Gastroesophageal sphincter (tissue), 4 donors: ENCODE data around the gene BAIAP2. TPM values are rescaled to one million over a fixed set of nuclear protein-coding genes. Genes with fewer than 3 reads are reported as not detected.

Experiments used
- ATAC-seq: fragments of 150-250 bp; one replicate; pipeline ENCODE4 v1.9.1; 2016; ENCODE audit warnings: mild to moderate bottlenecking, moderate library complexity
- H3K27ac ChIP-seq, 4 donors: fragments of 200-600 bp; sonication (generic) in 3 of 4; 1 replicate in 3 of 4; 2 replicates in 1 of 4; pipeline ENCODE4 v1.5.1; 2016 to 2019
- H3K27me3 ChIP-seq: fragments of 200-600 bp; sonication (generic); one replicate; pipeline ENCODE4 v1.5.1; 2019
- H3K36me3 ChIP-seq, 2 donors: fragments of 200-600 bp; sonication (generic); one replicate each; pipeline ENCODE4 v1.5.1; 2019; ENCODE audit warnings: control low read depth in 1 of 2
- H3K4me1 ChIP-seq, 3 donors: fragments of 200-600 bp; sonication (generic); 1 replicate in 2 of 3; 2 replicates in 1 of 3; pipeline ENCODE4 v1.5.1; 2016 to 2019; ENCODE audit warnings: control low read depth in 2 of 3
- H3K4me3 ChIP-seq, 2 donors: fragments of 200-600 bp; sonication (generic); one replicate each; pipeline ENCODE4 v1.5.1; 2019; ENCODE audit warnings: mild to moderate bottlenecking in 1 of 2, moderate library complexity in 1 of 2
- H3K9me3 ChIP-seq, 3 donors: fragments of 200-600 bp; sonication (generic); one replicate each; pipeline ENCODE4 v1.5.1; 2017 to 2019; ENCODE audit warnings: control low read depth in 2 of 3
- CTCF ChIP-seq, 4 experiments: fragments of 200-600 bp in 2 of 4; fragments of 450-650 bp in 2 of 4; sonication (generic) in 1 of 4; IDR thresholded peaks; one replicate each; pipeline ENCODE4 v1.5.1; 2017 to 2019; ENCODE audit warnings: antibody characterized with exemption in 4 of 4, mild to moderate bottlenecking in 2 of 4, moderate library complexity in 2 of 4
- EP300 ChIP-seq: sonication (generic); formaldehyde crosslinking; IDR thresholded peaks from one replicate; pipeline ENCODE4 v1.6.1; 2017; ENCODE audit warnings: antibody characterized with exemption, mild to moderate bottlenecking
- POLR2A ChIP-seq, 2 donors: fragments of 450-650 bp; IDR thresholded peaks; one replicate each; pipeline ENCODE4 v1.6.1; 2017; ENCODE audit warnings: antibody characterized with exemption in 2 of 2, mild to moderate bottlenecking in 2 of 2, moderate library complexity in 1 of 2
- POLR2AphosphoS5 ChIP-seq: sonication (generic); formaldehyde crosslinking; IDR thresholded peaks from one replicate; pipeline ENCODE4 v1.6.1; 2017; ENCODE audit warnings: antibody characterized with exemption
- WGBS, 2 donors: methylation state at CpG; one replicate each; pipeline ENCODE4 v1.1.5; 2018; ENCODE audit warnings: low coverage in 1 of 2; 5-methylcytosine and 5-hydroxymethylcytosine counted together
- total RNA-seq, 4 donors: library from RNA; depleted of rRNA; stranded (reverse); fragments of >200 nt; gene quantifications; one replicate each; pipeline ENCODE4 v1.1.0, GENCODE V29; 2016

Gene BAIAP2
- total RNA-seq, 4 donors from 2014 or later = 32.7 to 54.9 (median 40.6) TPM

GRCh38 chr17:80998118-80998747 is 36.7 kb upstream of the BAIAP2 start:
- WGBS, 2 donors = no CpG with 5 or more reads among the region's 19 CpGs
- Histone ChIP-seq H3K9me3 (no peaks in the 10 kb centered on the region), H3K27me3 (peaks cover 4% of the 10 kb centered on the region), H3K4me3 (no peak overlapping the region), H3K4me1 (peaks cover 0 to 31% (median 6%) of the 10 kb centered on the region in 3 donors), H3K27ac (no peak overlapping the region), H3K36me3 (peaks cover 0 to 64% of the 10 kb centered on the region in 2 donors)
- ATAC-seq = no peak
- TF ChIP-seq EP300 (no peak), POLR2A (IDR thresholded peaks at IDR 0.05) (no peak), CTCF (IDR thresholded peaks at IDR 0.05) (no peak), POLR2AphosphoS5 (no peak)

- WGBS, 2 donors = 89 to 93% methylated on average over 3 to 9 of the region's 39 CpGs
- Histone ChIP-seq H3K36me3 (peaks cover 0 to 64% of the 10 kb centered on the region in 2 donors), H3K27ac (no peak overlapping the region)
Observed at GRCh38 chr17:80998748-80999535, 36.0 kb upstream of the BAIAP2 start.

GRCh38 chr17:80999536-81000333 is 35.2 kb upstream of the BAIAP2 start:
- WGBS, 2 donors = no CpG with 5 or more reads among the region's 40 CpGs
- ATAC-seq = no peak

More at GRCh38 chr17:80998748-80999535, 36.0 kb upstream of the BAIAP2 start:
- Histone ChIP-seq H3K4me1 (peaks cover 0 to 31% (median 6%) of the 10 kb centered on the region in 3 donors), H3K4me3 (no peak overlapping the region), H3K27me3 (peaks cover 11% of the 10 kb centered on the region), H3K9me3 (no peaks in the 10 kb centered on the region)
- no peak for ATAC-seq
- TF ChIP-seq POLR2A (IDR thresholded peaks at IDR 0.05) = no peak
- no peak for TF ChIP-seq POLR2AphosphoS5
- TF ChIP-seq CTCF (IDR thresholded peaks at IDR 0.05) = no peak
- no peak for TF ChIP-seq EP300

GRCh38 chr17:81000334-81000630 is 34.7 kb upstream of the BAIAP2 start:
- H3K9me3 ChIP-seq = no peaks in the 10 kb centered on the region
- H3K4me3 ChIP-seq = no peak overlapping the region
- ATAC-seq = no peak
- peaks cover 25% of the 10 kb centered on the region for H3K27me3 ChIP-seq
- H3K36me3 ChIP-seq = peaks cover 0 to 51% of the 10 kb centered on the region in 2 donors
- TF ChIP-seq POLR2A (IDR thresholded peaks at IDR 0.05) (no peak), CTCF (IDR thresholded peaks at IDR 0.05) (no peak), POLR2AphosphoS5 (no peak), EP300 (no peak)
- no peak overlapping the region for H3K27ac ChIP-seq
- WGBS, 2 donors = no CpG with 5 or more reads among the region's 8 CpGs
- peaks cover 0 to 33% (median 12%) of the 10 kb centered on the region in 3 donors for H3K4me1 ChIP-seq

More at GRCh38 chr17:80999536-81000333, 35.2 kb upstream of the BAIAP2 start:
- no peaks in the 10 kb centered on the region for H3K9me3 ChIP-seq
- H3K27me3 ChIP-seq = peaks cover 19% of the 10 kb centered on the region
- TF ChIP-seq POLR2A (IDR thresholded peaks at IDR 0.05) (no peak), POLR2AphosphoS5 (no peak), CTCF (IDR thresholded peaks at IDR 0.05) (no peak), EP300 (no peak)
- no peak overlapping the region for H3K4me3 ChIP-seq
- no peak overlapping the region for H3K27ac ChIP-seq
- H3K36me3 ChIP-seq = peaks cover 0 to 57% of the 10 kb centered on the region in 2 donors
- H3K4me1 ChIP-seq = peaks cover 0 to 33% (median 12%) of the 10 kb centered on the region in 3 donors
